ENCODE data around the gene CHRNA3. TPM values are rescaled to one million over a fixed set of nuclear protein-coding genes. Genes with fewer than 3 reads are reported as not detected.
A peak's percentile ranks its signal among the peaks of the same experiment; 100 is the strongest.

The CHRNA3 gene
- total RNA-seq, 1 donor from 2014 or later = 1.3 TPM

DNA sequence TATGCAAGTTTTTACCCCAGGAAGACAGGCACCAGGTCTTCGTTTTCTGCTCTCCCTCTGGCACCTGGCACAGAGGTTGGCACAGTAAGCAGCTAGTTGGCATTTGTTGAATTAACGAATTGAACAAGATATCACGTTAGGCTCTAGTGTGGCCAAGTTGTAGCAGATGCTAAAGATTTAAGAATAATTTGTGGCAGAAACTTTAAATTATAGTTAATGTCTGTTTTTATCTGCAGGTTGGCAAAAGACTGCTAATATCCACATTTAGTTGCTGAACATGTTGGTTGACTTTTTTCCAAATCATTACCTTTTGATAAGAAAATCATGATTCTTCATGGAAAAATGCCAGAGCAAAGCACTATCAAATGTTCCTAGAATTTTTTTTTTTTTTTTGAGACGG, 47.4 kb downstream of the CHRNA3 start:
- H3K36me3 ChIP-seq = no peaks in the 10 kb centered on the region
- H3K9me3 ChIP-seq = no peaks in the 10 kb centered on the region
- no peaks in the 10 kb centered on the region for H3K27me3 ChIP-seq (ENCODE audit: low read depth)
- H3K27ac ChIP-seq = no peak overlapping the region
- intact Hi-C loops (cut with DNase I) = no loop called here
- H3K4me3 ChIP-seq = no peak overlapping the region
- no peaks in the 10 kb centered on the region for H3K4me1 ChIP-seq
- ATAC-seq (no peak), DNase-seq (no peak)
- TF ChIP-seq, protein P1, sequence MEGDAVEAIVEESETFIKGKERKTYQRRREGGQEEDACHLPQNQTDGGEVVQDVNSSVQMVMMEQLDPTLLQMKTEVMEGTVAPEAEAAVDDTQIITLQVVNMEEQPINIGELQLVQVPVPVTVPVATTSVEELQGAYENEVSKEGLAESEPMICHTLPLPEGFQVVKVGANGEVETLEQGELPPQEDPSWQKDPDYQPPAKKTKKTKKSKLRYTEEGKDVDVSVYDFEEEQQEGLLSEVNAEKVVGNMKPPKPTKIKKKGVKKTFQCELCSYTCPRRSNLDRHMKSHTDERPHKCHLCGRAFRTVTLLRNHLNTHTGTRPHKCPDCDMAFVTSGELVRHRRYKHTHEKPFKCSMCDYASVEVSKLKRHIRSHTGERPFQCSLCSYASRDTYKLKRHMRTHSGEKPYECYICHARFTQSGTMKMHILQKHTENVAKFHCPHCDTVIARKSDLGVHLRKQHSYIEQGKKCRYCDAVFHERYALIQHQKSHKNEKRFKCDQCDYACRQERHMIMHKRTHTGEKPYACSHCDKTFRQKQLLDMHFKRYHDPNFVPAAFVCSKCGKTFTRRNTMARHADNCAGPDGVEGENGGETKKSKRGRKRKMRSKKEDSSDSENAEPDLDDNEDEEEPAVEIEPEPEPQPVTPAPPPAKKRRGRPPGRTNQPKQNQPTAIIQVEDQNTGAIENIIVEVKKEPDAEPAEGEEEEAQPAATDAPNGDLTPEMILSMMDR (IDR thresholded peaks at IDR 0.05) = no peak

DNA sequence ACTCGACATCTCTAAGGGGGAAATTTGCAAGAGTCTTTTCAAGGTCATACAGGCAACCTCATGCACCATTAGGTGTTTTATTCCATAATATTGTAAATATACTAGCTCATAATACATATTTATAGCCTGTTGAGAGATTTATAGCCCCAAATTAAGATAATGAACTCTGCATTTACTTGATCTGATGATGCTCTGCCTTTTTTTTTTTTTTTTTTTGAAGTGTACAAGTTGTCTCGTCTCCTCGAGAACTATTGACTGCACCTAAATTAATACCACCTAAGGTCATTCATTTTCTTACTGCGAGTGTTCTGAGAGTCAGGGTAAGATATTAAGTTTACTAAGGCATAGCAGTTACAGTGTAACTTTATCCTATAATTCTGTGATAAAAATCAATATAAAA, 49.4 kb downstream of the CHRNA3 start:
- H3K9me3 ChIP-seq = no peaks in the 10 kb centered on the region
- TF ChIP-seq, protein P1 (IDR thresholded peaks at IDR 0.05) = no peak

DNA sequence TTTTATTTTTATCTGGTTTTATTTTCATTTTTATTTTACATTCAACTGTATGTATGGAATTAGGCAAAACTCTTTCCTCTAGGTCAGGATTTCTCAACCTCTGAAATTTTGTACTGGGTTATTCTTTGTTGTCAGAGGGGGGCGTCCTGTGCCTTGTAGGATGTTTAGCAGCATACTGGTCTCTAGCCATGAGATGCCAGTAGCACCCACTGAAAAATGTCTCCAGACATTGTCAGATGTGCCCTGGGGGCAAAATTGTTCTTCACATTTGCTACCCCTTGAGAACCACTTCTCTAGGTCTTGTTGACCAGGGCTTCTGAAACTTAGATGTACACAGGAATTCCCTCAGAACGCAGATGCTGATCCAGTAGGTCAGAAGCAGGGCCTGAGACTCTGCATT, 50.1 kb downstream of the CHRNA3 start:
- intact Hi-C loops (cut with DNase I) = no loop called here
- peaks cover 9% of the 10 kb centered on the region for H3K4me1 ChIP-seq
- ATAC-seq = no peak
- H3K27ac ChIP-seq = no peak overlapping the region
- H3K9me3 ChIP-seq = no peaks in the 10 kb centered on the region
- TF ChIP-seq, protein P1 (IDR thresholded peaks at IDR 0.05) = no peak
- no peak overlapping the region for H3K4me3 ChIP-seq
- DNase-seq = no peak
- H3K27me3 ChIP-seq (ENCODE audit: low read depth) = no peaks in the 10 kb centered on the region
- no peaks in the 10 kb centered on the region for H3K36me3 ChIP-seq

More for the DNA sequence above, 49.4 kb downstream of the CHRNA3 start:
- no peak overlapping the region for H3K27ac ChIP-seq
- H3K4me1 ChIP-seq = peaks cover 2% of the 10 kb centered on the region
- intact Hi-C loops (cut with DNase I) = no loop called here
- no peaks in the 10 kb centered on the region for H3K27me3 ChIP-seq (ENCODE audit: low read depth)
- DNase-seq (no peak), ATAC-seq (no peak)
- no peaks in the 10 kb centered on the region for H3K36me3 ChIP-seq
- H3K4me3 ChIP-seq = no peak overlapping the region

DNA sequence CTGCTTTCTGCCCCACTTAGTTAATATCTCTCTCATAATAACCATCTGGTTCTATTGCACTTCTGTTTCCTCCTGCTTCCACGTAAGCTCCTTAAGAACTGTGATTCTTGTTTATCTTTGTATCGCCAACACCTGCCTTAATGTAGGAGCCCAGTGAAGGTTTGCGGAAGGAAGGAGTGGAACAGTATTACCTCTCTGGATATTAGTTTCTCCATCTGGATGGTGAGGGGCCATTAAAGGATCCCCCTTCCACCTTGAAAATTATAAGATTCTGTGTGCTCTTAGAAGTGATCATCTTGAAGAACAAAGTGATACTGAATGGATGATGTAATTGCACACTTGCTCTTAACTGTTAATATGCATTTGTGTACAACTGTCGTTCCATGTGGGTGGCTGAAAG, 53.3 kb downstream of the CHRNA3 start:
- Histone ChIP-seq H3K36me3 (no peaks in the 10 kb centered on the region), H3K27ac (no peak overlapping the region), H3K9me3 (no peaks in the 10 kb centered on the region), H3K27me3 (ENCODE audit: low read depth) (no peaks in the 10 kb centered on the region), H3K4me1 (peaks cover 14% of the 10 kb centered on the region), H3K4me3 (no peak overlapping the region)
- no peak for ATAC-seq
- DNase-seq = no peak
- intact Hi-C loops (cut with DNase I) = no loop called here
- TF ChIP-seq, protein P1 (IDR thresholded peaks at IDR 0.05) = no peak

DNA sequence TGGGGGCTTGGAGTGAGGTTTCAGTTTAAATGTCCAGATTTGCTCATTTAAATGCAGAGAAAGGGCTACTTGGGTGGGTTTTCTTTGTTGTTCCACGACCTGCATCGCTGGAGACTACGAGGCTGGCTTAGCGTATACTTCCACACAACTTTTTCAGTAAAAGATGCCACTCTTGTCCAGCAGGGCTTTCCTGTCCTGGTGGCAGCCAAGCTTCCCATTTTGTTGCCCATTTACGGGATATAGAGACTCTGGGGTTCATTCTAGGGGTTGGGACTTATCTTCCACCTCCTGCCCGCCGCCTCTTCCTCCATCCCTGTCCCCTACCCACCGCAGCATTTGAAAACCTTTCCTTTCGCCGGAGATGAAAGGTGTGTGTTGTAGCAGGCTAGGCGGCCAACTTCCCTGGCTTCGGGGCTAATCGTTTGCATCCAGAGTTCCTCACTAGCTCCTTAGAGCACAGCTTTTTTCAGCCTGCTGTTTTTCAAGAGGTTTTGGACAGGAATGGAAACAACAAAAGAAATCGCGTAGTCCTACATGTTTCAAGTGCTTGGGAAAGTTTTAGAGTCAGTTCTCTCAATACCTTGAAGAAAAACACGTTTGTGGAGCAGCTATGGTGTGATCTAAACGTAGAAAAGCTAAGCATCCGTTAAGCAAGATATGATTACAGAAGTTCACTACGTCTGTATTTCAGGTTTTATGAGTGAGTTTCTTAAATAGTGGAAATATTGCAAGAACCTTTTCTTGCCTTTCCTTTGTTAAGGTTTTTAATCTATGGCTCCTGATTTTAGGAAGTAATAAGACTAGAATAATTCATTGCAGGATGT, 54.6 kb downstream of the CHRNA3 start:
- DNase-seq (no peak), ATAC-seq (peak; percentile 23 to 25)
- TF ChIP-seq, protein P1 (IDR thresholded peaks at IDR 0.05) = no peak
- Histone ChIP-seq H3K27me3 (ENCODE audit: low read depth) (no peaks in the 10 kb centered on the region), H3K4me3 (peak overlapping the region; percentile 61), H3K9me3 (no peaks in the 10 kb centered on the region), H3K27ac (no peak overlapping the region), H3K36me3 (no peaks in the 10 kb centered on the region), H3K4me1 (peaks cover 14% of the 10 kb centered on the region)
- intact Hi-C loops (cut with DNase I) = no loop called here

Measured in lower lobe of right lung (tissue), 2 donors.